Measurements from ENCODE around the gene ANGPTL8. TPM values are rescaled to one million over a fixed set of nuclear protein-coding genes. Genes with fewer than 3 reads are reported as not detected.

The ANGPTL8 gene
- total RNA-seq, 4 donors from 2014 or later = not detected

- TF ChIP-seq POLR2A (IDR thresholded peaks at IDR 0.05) (no peak), CTCF (IDR thresholded peaks at IDR 0.05) (no peak)
- Histone ChIP-seq H3K4me3 (no peak overlapping the region), H3K36me3 (peaks cover 0 to 30% (median 0%) of the 10 kb centered on the region in 3 donors), H3K27ac (no peak overlapping the region), H3K27me3 (no peaks in the 10 kb centered on the region), H3K4me1 (no peaks in the 10 kb centered on the region), H3K9me3 (peaks cover 0 to 3% (median 0%) of the 10 kb centered on the region in 4 donors)
- no peak for DNase-seq
Observed at GRCh38 chr19:11226716-11227166, 12.7 kb upstream of the ANGPTL8 start.

GRCh38 chr19:11227195-11227886 lies 12.1 kb upstream of the ANGPTL8 start:
- TF ChIP-seq POLR2A (IDR thresholded peaks at IDR 0.05) (no peak), CTCF (IDR thresholded peaks at IDR 0.05) (peak in 1 of 6 experiments; percentile 11)
- Histone ChIP-seq H3K27ac (no peak overlapping the region), H3K27me3 (no peaks in the 10 kb centered on the region), H3K4me3 (no peak overlapping the region), H3K36me3 (peaks cover 0 to 30% (median 0%) of the 10 kb centered on the region in 3 donors), H3K9me3 (no peaks in the 10 kb centered on the region), H3K4me1 (no peaks in the 10 kb centered on the region)
- no peak for DNase-seq

GRCh38 chr19:11230621-11231386 lies 8.6 kb upstream of the ANGPTL8 start:
- TF ChIP-seq POLR2A (IDR thresholded peaks at IDR 0.05) (no peak), CTCF (IDR thresholded peaks at IDR 0.05) (no peak)
- Histone ChIP-seq H3K27ac (no peak overlapping the region), H3K4me3 (no peak overlapping the region), H3K36me3 (peaks cover 0 to 36% (median 0%) of the 10 kb centered on the region in 3 donors), H3K4me1 (no peaks in the 10 kb centered on the region), H3K27me3 (no peaks in the 10 kb centered on the region), H3K9me3 (no peaks in the 10 kb centered on the region)
- no peak for DNase-seq

GRCh38 chr19:11232555-11232954 lies 6.9 kb upstream of the ANGPTL8 start:
- Histone ChIP-seq H3K9me3 (no peaks in the 10 kb centered on the region), H3K36me3 (peaks cover 0 to 41% (median 0%) of the 10 kb centered on the region in 3 donors)
- no peak for DNase-seq

GRCh38 chr19:11233073-11233472 lies 6.3 kb upstream of the ANGPTL8 start:
- Histone ChIP-seq H3K27me3 (no peaks in the 10 kb centered on the region), H3K36me3 (peaks cover 0 to 43% (median 0%) of the 10 kb centered on the region in 3 donors), H3K4me1 (no peaks in the 10 kb centered on the region), H3K4me3 (no peak overlapping the region), H3K9me3 (peaks cover 0 to 2% (median 0%) of the 10 kb centered on the region in 4 donors), H3K27ac (no peak overlapping the region)
- no peak for DNase-seq
- TF ChIP-seq CTCF (IDR thresholded peaks at IDR 0.05) (no peak), POLR2A (IDR thresholded peaks at IDR 0.05) (no peak)

More at GRCh38 chr19:11232555-11232954, 6.9 kb upstream of the ANGPTL8 start:
- TF ChIP-seq POLR2A (IDR thresholded peaks at IDR 0.05) = no peak
- no peak for TF ChIP-seq CTCF (IDR thresholded peaks at IDR 0.05)
- Histone ChIP-seq H3K27me3 (no peaks in the 10 kb centered on the region), H3K4me1 (no peaks in the 10 kb centered on the region), H3K27ac (no peak overlapping the region), H3K4me3 (no peak overlapping the region)
